CD4-positive, alpha-beta T cell treated with Interleukin-6 for 4 hours (primary cell): ENCODE results near the gene NLGN1.

ENCODE experiments used
- DNase-seq: peaks from one replicate; pipeline ENCODE4 v3.0.0-alpha.2; 2020; ENCODE audit warnings: mixed read lengths

Gene NLGN1

DNA sequence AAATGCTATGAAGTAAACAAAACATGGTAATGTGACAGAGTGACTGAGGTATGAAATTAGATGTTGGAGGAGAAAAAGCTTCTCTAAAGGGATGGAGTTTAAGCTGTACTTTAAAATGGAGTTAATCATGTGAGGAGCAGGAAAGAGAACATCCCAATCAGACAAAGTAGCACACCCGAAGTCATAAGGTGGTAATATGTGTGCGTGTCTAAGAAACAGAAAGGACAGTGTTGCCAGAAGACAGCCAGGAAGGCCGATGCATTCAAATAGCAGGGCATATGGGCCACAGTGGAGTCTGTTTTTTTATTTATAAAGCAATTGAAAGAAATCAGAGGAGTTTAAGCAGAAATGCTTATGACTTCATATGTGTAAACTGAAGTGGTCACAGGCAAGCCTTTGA lies 376.3 kb downstream of the NLGN1 start:
- no peak for DNase-seq

DNA sequence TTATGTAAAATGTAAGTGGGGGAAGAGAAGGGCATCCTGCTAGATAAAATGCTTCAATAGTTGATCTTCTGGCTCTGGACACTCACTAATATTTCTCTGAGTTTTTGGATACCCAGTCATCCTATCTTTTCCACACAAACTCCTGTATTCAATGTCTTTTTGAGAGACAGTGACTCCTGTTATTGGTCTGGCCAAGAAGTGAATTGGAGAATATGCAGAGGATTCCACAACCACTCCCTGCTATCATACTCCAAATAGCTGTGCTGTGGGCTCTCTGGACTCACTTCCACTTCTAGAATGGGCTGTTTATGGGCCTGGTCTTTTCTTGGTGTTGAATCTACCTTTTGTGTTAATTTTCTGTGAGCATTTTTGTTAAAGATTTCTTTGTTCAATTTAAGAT lies 376.8 kb downstream of the NLGN1 start:
- no peak for DNase-seq

DNA sequence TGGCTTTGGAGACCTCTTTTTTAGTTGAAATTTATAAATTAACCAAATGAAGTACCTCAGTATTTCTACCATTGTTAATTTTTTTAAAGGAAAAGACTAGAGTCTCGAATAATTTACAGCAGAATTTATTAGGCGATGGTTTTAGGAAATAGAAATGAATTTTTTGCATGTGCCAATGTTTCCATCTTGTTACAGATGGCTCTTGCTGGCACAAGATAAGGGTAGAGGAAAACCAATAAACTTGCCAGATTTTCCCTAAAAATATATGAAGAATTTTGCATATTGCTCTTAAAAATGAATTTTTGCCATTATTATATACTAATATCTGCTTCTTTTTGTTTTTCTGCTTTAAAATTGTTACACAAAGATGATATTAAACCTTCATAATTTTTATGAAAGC lies 380.7 kb downstream of the NLGN1 start:
- DNase-seq = no peak

DNA sequence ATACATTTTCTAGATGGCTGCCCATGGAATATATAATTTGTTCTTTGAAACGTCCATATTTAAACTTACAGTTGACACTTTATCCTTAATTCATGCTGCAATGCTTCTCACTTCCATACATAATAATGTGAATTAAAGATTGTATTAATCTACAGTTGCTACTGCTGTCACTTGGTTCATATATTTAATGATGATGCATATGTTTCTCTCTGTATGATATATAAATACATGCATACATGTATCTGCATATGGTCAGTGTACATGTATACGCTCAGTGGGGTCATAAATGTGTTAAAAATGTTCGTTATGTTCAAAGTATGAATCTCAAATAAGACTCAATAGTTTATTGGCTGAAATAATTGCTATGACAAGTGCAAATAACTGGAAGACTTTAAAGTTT lies 382.5 kb downstream of the NLGN1 start:
- no peak for DNase-seq

DNA sequence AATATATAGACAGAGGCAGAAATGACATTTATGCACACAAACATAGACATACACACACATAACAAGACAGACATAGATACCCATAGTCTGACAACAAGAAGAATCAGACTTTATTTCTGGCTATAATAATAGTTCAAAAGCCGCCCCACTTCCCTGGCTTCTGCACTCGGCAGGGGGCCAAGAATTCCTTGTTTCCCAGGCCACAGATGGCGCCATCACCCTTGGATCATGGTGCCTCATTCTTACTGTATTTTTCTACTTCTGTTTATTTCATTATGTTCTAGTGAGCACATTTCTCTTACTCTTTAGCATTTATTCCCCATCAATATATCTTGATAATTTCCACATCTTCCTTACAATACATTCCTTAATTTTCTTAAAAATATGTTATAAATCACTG lies 387.5 kb downstream of the NLGN1 start:
- no peak for DNase-seq

DNA sequence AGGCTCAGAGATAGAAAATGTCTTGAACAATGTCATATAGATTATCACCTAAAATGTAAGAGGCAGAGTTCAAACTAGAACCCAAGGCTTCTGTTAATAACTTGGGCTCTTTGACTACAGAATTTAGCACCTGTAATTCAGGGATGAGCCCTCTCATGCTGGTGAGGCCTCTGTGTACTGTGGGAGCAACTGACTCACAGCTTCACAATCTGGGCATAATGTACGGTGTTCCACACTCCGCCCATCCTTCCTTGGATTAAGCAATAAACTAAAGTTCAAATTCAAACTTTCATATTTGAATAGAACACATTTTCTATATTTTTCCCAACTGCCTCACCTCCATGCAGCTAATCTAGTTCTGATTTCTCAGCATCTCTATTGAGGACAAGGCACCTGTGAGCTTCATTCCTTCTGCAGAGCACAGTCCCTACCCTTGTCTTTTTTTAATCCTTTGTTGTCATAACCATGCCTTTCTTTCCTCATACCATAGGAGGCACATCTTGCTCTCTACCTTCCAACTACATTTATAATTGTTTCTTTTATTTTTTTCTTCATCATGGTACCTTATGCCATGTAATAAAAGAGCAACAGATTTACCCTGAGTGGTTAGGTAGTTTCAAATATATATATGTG lies 392.1 kb downstream of the NLGN1 start:
- no peak for DNase-seq

DNA sequence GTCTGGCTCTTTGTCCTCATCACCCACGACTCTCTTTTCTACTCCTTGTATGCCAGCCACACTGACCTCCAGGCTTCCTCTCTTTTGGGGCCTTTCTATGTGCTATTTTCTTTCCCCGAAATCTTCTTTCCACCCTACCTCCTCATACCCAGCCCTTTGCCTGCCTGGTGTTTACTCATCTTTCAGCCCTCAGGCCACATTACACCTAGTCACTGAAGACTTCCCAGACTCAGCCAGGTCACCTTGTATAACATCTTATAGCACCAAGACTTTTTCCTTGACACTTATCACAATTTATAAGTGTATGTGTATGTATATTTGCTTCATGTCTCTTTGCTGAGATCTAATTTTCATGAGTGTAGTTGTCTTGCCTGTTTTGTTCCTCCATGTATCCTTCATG lies 396.4 kb downstream of the NLGN1 start:
- DNase-seq = no peak

DNA sequence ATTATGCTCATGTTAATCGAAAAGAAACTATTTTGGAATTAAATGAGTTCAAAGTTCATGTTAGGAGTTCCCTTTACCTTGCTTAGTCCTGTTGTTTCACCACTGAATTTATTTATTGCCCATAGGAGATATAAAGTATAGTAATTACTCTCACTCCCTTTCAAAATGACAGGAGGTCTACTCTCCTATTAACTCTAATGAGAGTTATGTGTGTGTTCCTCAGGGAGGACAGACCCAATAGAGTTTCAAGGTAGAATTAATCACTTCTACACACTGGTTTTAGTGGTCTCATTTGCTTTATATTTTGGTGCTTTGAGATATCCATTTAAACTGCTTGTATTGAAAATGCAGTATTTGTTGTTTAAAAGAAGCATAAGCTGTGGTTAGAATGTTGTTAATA lies 398.9 kb downstream of the NLGN1 start:
- no peak for DNase-seq

DNA sequence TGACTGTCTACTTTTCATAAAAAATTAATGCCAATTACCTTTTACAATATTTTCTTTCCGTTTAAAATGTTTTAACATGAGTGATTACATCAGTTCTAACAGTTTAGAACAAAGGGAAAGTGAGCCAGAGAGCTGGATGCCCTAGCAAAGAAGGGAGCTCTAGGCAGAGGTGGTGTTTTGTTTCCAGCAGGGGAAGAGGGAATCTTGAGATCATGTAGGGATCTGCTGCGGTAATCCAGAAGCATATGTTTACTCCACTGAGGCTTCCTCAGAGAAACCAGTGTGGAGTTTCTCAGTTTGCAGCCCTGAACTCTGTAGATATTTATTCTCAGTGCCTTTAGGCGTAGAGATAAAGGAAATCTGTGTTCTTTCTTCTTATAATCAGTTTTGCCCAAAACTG lies 399.3 kb downstream of the NLGN1 start:
- no peak for DNase-seq

DNA sequence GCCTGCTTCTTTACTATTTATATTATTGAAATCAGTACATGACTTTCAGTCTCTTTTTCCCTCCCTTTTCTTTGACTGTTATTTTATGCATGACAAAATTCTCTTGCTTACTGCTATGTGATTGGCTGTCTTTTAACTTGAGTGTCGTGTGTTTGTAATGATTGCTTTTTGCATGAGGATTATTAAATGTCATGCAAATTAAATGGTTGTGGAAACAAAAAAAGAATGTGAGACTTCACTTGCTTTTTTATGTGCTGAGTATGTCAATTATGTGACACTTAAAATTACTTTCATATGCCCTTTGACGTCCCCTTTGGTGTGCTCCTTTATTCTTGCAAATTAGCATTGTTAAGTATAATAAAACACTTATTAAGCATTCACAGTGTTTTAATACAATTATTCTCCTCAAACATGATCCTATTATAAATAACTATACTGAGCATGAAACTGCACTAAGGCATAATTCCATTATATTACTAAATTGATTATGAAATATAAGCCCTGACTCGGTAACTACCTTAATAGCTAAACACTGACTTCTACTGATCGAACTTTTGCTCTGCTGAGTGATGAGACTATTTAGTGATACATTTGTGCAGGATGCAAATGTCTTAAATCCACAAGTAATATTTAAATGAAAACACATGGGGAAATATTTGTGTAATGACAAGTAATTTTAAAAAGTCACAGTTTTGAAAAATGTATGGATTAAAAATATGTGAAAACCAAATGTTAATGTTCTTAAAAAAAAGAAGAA lies 401.7 kb downstream of the NLGN1 start:
- no peak for DNase-seq

DNA sequence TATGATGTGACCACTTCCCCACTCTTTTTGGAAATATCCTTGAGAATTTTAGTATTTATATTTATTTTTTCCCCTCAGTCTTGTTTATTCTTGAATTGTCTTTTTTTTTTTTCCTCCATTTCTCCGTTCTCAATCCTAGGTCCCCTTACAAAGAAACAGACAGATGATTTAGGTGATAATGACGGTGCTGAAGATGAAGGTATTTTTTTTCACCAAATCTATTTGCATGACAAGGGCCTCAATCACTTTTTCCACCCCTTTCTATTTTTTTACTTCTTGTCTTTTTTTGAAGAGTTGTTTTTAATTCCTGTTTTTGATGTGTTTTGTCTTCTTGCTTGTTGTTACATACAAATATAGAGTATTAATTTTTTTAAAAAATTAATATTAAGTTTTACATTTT lies 402.6 kb downstream of the NLGN1 start:
- no peak for DNase-seq

DNA sequence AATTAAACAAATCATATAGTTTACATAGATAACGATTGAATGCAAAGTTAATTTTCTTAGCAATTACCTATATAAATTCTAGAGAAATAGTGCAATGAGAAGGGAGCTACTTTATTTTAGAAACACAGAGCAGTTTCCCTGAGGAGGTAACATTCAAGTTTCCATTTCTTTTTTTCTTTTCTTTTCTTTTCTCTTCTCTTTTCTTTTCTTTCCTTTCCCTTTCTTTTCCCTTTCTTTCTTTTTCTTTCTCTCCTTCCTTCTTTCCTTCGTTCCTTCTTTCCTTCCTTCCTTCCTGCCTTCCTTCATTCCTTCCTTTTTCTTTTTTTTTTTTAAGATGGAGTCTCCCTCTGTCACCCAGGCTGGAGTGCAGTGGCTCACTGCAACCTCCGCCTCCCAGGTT lies 417.3 kb downstream of the NLGN1 start:
- DNase-seq = no peak

DNA sequence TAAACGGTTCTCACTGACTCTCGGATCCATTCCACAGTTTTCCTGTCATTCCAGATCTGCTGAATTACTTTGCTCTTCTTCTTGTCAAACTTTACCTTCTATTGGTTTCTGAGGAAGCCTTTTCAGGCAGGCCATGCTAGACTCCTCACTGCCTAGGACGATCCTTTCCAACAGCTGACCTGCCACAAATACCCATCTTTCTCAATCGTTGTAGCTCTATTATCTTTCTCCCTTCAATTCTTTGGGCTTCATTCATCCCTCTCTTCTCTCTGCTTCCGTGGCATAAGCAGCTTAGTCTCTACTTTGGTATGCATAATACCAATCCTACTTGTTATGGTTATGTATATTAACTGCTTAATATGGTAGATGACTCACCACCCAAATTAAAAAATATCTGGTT lies 421.8 kb downstream of the NLGN1 start:
- no peak for DNase-seq

DNA sequence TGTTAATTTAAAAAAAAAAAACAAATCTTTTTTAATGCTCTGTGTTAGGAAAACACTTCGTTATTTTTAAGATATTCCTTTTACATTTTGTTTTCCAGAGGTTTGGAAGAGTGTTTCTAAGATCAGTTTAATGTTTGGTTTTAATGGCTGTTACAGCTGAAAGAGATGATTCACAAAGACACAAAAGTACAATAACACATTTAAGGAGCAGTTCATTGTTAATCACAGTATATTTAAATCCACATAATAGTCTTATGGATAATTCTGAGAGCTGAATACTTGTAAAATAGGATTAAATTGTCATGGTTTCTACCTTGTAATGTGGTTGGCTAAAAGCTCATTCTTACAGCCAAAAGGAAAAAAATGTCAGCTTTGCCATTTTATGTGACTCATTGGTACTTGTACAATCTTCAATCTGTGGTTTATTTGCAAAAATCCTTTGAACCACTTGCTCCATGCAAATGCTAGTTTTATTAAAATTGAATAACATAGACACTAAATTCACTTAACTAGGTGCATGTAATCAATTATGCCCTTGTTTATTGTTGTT lies 426.4 kb downstream of the NLGN1 start:
- DNase-seq = no peak

DNA sequence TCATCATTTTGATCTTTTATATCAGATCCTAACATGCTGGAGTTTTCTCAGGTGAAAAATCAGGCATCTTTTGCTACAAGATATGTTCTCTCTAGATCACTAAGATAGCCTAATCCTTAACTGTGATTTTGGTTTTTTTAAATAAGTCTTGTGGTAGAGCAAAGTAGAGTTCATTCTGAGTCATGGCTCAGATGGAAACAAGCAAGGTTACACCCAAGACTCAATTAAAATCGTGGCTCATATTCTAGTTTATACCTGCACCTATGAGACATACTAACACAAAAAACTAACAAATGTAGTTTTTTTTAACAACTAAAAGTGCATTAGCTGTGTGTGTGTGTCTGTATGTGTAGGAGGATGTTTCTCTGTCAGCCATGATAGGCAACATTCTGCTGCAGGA lies 428.2 kb downstream of the NLGN1 start:
- no peak for DNase-seq

DNA sequence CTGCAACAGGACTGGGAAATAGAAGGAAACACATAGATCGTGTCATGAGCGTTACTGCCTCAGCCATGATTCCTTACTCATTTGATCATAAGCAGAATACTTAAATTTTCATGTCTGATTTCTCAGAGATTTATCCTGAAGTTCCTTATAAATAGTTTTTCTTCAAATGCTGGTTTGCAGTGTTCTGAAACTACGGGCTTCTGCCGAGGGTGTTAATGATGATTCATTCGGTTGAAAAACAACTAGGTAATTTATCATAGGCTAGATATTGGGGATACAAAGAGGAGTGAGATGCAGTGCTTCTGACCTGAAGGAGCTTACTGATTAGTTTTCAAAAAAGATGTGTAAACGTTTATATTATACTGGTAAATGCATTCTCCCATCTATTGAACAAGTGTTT lies 428.9 kb downstream of the NLGN1 start:
- no peak for DNase-seq

DNA sequence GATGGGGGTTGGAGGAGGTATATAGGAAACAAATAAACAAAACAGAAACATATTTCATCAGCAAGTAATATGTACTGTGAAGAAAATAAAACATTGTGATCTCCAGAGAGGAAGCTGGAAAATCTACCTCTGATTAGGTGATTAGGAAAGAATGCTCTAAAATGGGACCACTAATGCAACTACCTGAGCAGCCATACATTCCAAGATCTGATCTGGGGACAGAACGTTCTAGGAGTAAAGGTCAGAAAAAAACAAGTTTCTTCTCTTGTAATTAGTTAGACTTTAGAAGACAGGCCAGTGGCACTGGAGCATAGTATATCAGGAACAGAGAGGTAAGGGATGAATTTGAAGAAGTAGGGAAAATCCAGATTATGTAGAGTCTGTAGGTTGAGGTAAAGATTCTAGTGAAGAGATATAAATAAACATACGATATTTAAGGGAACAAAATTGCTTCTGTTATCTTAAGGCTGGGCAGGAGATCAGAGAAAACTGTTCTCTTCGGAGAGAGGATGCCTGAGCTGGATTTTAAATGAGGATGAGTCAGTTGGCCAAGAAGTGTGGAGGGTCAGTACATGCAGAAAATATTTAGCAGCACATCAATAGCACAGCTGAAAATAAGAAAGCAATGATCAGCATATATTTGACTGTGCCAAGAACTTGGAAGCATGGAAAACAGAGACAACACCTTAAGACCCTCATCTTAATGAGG lies 429.5 kb downstream of the NLGN1 start:
- DNase-seq = no peak

DNA sequence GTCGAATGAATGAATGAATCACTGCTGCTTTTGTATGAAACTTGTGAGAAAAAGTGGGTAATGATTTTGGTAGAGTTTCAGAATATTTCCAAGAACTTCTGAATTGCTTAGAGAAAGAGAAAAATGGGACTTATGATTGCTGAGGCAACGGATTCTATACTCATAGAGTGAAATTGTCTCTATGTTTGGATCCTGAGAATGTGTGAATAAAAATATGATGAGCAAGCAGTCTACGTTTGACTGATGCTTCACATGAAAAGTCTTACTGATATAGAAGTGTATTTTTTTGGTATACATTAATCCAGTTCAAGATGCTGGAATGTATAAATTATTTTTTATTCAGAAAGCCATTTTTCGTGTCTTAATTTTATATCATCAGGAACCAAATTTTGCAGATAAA lies 441.1 kb downstream of the NLGN1 start:
- no peak for DNase-seq

DNA sequence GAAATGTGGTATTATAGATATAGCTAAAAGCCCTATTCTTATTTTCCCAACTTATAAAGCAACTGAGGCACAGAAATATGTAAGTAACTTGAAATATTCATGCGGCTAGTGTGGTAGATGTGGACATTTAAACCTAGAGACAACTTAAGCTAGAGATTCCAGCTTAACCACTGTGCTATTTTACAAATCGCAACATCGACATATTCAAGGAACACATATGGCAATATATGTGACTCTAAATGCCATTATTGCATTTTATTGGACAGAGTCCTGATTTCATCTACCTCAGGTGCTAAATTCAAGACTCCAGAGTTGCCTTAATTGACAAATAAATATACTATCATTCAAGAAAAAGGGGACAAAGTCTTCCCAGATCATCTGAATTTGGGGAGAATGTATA lies 442.3 kb downstream of the NLGN1 start:
- DNase-seq = no peak

DNA sequence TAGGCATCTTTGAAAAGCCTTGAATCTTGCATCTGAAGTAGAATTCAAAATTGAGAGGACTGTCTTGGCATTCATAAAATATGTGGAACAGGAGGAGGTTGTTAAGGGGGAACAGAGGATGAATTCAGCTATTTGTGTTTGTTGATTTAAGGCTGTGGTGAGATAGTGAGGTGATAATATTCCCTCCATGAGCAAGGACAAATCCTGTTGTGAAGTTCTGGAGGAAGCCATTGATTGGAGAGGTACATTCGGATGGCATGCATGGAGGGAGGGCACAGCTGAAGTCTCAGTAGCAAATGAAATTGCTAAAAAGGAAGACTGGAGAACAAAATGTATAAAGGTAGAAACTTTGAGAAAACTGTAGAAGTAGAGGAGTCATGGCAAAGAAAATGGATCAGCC lies 443.8 kb downstream of the NLGN1 start:
- no peak for DNase-seq

DNA sequence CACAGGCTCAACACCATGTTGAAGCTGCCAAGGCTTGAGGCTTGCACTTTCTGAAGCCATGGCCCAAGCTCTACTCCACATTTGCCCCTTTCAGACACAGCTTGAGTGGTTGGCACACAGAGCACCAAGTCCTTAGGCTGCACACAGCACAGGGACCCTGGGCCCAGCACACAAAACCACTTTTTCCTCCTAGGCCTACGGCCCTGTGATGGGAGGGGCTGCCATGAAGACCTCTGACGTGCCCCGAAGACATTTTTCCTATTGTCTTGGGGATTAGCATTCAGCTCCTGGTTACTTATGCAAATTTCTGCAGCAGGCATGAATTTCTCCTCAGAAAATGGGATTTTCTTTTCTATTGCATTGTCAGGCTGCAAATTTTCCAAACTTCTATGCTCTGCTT lies 445.5 kb downstream of the NLGN1 start:
- no peak for DNase-seq

DNA sequence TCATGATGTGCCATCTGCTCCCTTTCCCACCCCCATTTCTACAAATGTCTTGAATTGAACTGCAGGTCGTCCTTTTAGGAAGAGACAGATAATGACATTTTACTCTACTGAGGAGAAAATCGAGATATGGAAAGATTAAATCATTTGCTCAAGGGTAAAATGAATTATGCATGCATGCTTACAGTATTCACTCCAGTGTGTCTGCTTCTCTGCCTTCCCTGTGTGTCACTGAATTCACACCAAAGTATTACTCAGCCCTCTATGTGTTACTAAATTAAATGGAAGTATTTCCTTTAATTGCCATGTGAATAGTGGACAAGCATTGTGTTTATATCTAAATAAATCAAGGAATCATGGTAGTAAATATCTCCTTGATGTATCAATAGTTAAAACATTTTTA lies 449.0 kb downstream of the NLGN1 start:
- DNase-seq = no peak

DNA sequence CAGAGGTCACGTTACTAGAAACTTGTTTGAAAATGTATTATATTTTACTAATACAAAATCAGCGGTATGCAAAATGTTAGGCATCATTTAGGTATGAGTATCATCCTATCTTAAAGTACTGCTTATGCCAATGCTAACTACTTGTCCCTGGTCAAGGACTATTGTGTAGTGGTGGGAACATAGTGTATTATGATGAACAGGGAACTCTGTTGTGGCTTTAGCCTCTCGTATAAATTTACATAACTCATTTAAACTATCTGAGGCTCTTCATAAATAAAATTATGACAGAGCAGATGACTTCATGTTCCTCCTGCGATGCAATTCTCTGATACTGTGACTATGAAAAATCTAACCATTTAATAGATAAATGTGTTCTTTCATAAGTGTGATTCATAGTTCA lies 451.9 kb downstream of the NLGN1 start:
- no peak for DNase-seq

DNA sequence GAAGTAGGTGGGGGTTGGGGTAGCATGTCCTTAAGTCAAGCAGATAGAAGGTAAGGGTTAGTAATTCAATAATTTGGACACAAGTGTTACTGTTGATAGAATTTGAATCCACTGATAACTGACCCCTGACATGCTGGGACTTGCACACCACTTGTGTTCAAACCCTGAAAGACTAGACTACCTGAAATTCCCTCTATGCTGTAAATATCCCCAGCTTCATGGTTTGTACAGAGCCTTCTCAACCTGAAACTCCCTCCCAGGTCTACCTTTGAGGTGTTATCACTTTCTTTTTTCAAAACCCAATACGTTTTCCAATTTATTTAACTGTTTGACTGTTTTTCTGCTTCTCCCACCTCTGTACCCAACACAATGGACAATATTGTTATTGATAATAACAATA lies 459.6 kb downstream of the NLGN1 start:
- DNase-seq = no peak
